ENCODE measurements around the gene HSPA1L.
A peak's percentile ranks its signal among the peaks of the same experiment; 100 is the strongest.
"Not testable (repeated sequence)": the region's sequence is repeated elsewhere in the genome, so short reads cannot be mapped to it uniquely, and the experiment has no call there.

Gene HSPA1L

DNA sequence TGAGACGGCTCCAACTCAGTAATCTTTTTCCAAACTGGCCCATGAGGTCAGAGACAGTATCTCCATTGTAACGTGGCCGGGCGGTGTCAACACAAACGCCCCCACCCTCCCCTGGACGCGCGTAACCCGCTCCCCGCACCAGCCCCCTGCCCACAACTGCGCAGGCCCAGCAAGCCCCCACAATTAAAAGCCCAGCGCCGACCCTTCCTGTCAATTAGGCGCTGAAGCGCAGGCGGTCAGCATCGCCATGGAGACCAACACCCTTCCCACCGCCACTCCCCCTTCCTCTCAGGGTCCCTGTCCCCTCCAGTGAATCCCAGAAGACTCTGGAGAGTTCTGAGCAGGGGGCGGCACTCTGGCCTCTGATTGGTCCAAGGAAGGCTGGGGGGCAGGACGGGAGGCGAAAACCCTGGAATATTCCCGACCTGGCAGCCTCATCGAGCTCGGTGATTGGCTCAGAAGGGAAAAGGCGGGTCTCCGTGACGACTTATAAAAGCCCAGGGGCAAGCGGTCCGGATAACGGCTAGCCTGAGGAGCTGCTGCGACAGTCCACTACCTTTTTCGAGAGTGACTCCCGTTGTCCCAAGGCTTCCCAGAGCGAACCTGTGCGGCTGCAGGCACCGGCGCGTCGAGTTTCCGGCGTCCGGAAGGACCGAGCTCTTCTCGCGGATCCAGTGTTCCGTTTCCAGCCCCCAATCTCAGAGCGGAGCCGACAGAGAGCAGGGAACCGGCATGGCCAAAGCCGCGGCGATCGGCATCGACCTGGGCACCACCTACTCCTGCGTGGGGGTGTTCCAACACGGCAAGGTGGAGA, at the start of gene HSPA1L, which contains the start of gene HSPA1A:
HSPA1L (minus strand) TSS at position 259 of the 814 bp plus-strand sequence. CDS start 3,311 bp downstream, outside the sequence.
HSPA1A (plus strand) TSS at position 519 of the 814 bp plus-strand sequence; CDS start at position 733, 214 bp downstream.
- Histone ChIP-seq H3K4me1 (ENCODE audit: insufficient read depth, insufficient read length) (no peaks in the 10 kb centered on the region), H3K9ac (ENCODE audit: insufficient read length, low read depth) (peak within 1 kb of the TSS; percentile 82), H3K27me3 (ENCODE audit: insufficient read depth, insufficient read length) (no peaks in the 10 kb centered on the region), H3K36me3 (ENCODE audit: insufficient read depth, insufficient read length, low read length) (peaks cover 10% of the 10 kb centered on the region), H3K4me3 (ENCODE audit: insufficient read length, low read depth) (peak within 1 kb of the TSS; percentile 60), H3K9me3 (ENCODE audit: insufficient read depth, low read length) (no peaks in the 10 kb centered on the region; the same call in 1 of the 2 replicates)
- TF ChIP-seq ZNF274 (IDR thresholded peaks at IDR 0.05; ENCODE audit: low read depth, low read length) = no peak
- no peak for TF ChIP-seq YY1 (IDR thresholded peaks at IDR 0.05; ENCODE audit: insufficient read depth, insufficient read length)
- TF ChIP-seq SUZ12 (IDR thresholded peaks at IDR 0.05; ENCODE audit: extremely low read depth, insufficient read depth, insufficient read length) = no peak
- peak; percentile 85 for DNase-seq (ENCODE audit: low read depth, low spot score)

DNA sequence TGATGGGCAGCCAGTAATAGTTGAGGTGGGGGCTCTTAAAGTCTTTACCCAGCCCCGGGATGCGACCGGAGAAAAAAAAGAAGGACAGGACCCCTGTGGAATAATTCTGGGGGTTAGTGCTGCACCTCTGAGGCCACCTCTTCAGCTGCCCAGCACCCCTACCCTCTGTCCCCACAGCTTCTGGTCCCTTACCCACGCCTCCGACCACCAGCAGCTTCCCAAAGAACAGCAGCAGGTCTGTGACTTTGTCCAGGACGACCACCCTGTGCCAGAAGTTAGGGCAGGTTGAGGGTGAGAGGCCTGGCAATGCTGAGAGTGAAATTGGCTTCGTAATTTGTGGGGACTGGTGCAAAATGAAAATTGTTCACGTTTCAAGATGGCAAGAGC, 49.7 kb upstream of the HSPA1L start:
- H3K27me3 ChIP-seq (ENCODE audit: insufficient read depth, insufficient read length) = no peaks in the 10 kb centered on the region
- no peak for TF ChIP-seq ZNF274 (IDR thresholded peaks at IDR 0.05; ENCODE audit: low read depth, low read length)
- no peak for TF ChIP-seq YY1 (IDR thresholded peaks at IDR 0.05; ENCODE audit: insufficient read depth, insufficient read length)
- no peak for TF ChIP-seq SUZ12 (IDR thresholded peaks at IDR 0.05; ENCODE audit: extremely low read depth, insufficient read depth, insufficient read length)
- H3K4me3 ChIP-seq (ENCODE audit: insufficient read length, low read depth) = no peak overlapping the region
- peaks cover 4% of the 10 kb centered on the region for H3K4me1 ChIP-seq (ENCODE audit: insufficient read depth, insufficient read length)
- H3K9me3 ChIP-seq (ENCODE audit: insufficient read depth, low read length) = no peaks in the 10 kb centered on the region
- peak overlapping the region; percentile 16 for H3K9ac ChIP-seq (ENCODE audit: insufficient read length, low read depth)
- H3K36me3 ChIP-seq (ENCODE audit: insufficient read depth, insufficient read length, low read length) = peaks cover 14% of the 10 kb centered on the region
- no peak for DNase-seq (ENCODE audit: low read depth, low spot score)

DNA sequence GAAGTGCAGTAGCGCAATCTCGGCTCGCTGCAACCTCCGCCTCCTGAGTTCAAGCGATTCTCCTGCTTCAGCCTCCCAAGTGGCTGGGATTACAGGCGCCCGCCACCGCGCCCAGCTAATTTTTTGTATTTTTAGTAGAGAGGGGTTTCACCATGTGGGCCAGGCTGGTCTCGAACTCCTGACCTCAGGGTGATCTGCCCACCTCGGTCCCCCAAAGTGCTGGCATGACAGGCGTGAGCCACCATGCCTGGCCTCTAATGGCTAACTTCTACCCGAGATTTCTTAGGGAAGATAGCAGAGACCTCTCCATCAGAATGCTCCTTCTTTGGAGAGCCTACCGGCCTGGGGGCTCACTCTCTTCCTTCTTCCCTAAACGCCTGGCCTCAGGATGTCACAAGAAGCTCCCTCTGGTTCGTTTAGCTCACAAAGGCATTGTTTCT, 49.1 kb upstream of the HSPA1L start:
- peaks cover 20% of the 10 kb centered on the region for H3K36me3 ChIP-seq (ENCODE audit: insufficient read depth, insufficient read length, low read length)
- not testable (repeated sequence) for H3K27me3 ChIP-seq (ENCODE audit: insufficient read depth, insufficient read length); H3K4me1 ChIP-seq (ENCODE audit: insufficient read depth, insufficient read length); DNase-seq (ENCODE audit: low read depth, low spot score); H3K9me3 ChIP-seq (ENCODE audit: insufficient read depth, low read length)
- peak overlapping the region; percentile 16 for H3K9ac ChIP-seq (ENCODE audit: insufficient read length, low read depth)
- peak overlapping the region; percentile 53 for H3K4me3 ChIP-seq (ENCODE audit: insufficient read length, low read depth)

DNA sequence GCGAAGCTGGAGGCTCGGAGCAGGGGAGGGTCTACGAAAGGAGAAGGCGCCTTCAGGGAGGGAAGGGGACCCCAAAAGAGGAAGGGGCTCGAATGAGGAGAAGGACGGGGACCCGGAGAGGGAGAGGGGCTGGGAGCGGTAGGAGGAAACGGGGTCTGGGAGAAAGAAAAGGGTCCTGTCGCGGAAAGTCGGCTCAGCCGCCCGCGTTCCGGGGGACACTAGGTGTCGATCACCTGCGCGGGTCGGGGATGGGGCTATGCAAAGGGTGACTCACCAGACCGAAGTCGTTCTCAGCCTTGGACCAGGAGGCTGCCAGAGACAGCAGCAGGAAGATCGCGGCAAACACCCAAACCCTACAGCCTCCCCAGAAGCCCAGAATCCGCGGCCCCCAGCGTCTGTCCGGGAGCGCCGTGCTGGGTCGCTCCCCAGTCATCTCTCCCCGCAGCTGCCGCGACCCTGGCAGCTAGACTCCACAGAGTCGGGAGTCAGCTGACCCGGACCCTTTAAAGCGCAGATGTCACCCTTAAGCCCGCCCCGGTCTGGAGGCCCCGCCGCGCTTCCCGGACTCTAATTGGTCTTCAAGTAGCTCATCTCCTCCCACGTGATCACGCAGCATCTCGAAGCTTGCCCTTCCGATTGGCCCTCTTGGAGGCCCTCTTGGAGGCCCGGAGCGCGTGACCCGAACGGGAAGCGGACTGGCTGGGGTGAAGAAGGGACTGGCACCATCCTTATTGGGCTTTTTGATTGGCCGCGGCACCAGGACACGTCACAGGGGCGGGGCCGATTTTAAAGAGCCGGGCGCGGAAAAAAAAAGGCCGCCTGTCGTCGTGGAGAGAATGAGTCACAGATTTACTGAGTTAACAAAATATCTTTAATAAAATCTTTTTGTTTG, 47.5 kb upstream of the HSPA1L start, which contains the start of gene NEU1:
NEU1 (minus strand) TSS at position 478 of the 892 bp plus-strand sequence; CDS start at position 433, 45 bp downstream.
- peak within 1 kb of the TSS; percentile 93 for H3K9ac ChIP-seq (ENCODE audit: insufficient read length, low read depth)
- TF ChIP-seq YY1 (IDR thresholded peaks at IDR 0.05; ENCODE audit: insufficient read depth, insufficient read length) (no peak), ZNF274 (IDR thresholded peaks at IDR 0.05; ENCODE audit: low read depth, low read length) (no peak), SUZ12 (IDR thresholded peaks at IDR 0.05; ENCODE audit: extremely low read depth, insufficient read depth, insufficient read length) (no peak)
- no peaks in the 10 kb centered on the region for H3K27me3 ChIP-seq (ENCODE audit: insufficient read depth, insufficient read length)
- peaks cover 28% of the 10 kb centered on the region for H3K36me3 ChIP-seq (ENCODE audit: insufficient read depth, insufficient read length, low read length)
- peaks cover 4% of the 10 kb centered on the region for H3K4me1 ChIP-seq (ENCODE audit: insufficient read depth, insufficient read length)
- H3K4me3 ChIP-seq (ENCODE audit: insufficient read length, low read depth) = peak within 1 kb of the TSS; percentile 84
- DNase-seq (ENCODE audit: low read depth, low spot score) = peak; percentile 99
- H3K9me3 ChIP-seq (ENCODE audit: insufficient read depth, low read length) = no peaks in the 10 kb centered on the region

DNA sequence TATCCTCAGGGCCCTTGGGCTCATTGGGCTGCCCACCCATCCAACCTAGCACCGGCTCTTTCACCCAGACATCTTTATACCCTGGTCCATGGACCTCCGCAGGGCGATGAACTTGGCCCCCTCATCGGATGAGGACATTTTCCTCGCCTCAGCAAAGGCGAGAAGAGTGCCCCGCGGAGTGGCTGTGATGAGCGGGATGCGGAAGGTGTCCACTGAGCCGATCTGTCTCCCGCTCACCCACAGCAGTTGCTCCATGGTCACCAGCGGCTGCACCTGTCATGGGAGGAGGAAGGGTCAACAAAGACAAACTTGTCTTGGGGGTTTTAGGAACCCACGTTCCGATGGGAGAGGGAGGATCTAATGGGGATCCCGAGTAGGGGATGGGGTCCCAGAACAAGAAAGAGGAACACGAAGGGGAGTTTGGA, 46.8 kb upstream of the HSPA1L start:
- TF ChIP-seq SUZ12 (IDR thresholded peaks at IDR 0.05; ENCODE audit: extremely low read depth, insufficient read depth, insufficient read length) (no peak), YY1 (IDR thresholded peaks at IDR 0.05; ENCODE audit: insufficient read depth, insufficient read length) (no peak), ZNF274 (IDR thresholded peaks at IDR 0.05; ENCODE audit: low read depth, low read length) (no peak)
- peak overlapping the region; percentile 93 for H3K9ac ChIP-seq (ENCODE audit: insufficient read length, low read depth)
- no peaks in the 10 kb centered on the region for H3K9me3 ChIP-seq (ENCODE audit: insufficient read depth, low read length)
- peak overlapping the region; percentile 84 for H3K4me3 ChIP-seq (ENCODE audit: insufficient read length, low read depth)
- H3K27me3 ChIP-seq (ENCODE audit: insufficient read depth, insufficient read length) = no peaks in the 10 kb centered on the region
- DNase-seq (ENCODE audit: low read depth, low spot score) = no peak
- peaks cover 4% of the 10 kb centered on the region for H3K4me1 ChIP-seq (ENCODE audit: insufficient read depth, insufficient read length)
- H3K36me3 ChIP-seq (ENCODE audit: insufficient read depth, insufficient read length, low read length) = peaks cover 33% of the 10 kb centered on the region

DNA sequence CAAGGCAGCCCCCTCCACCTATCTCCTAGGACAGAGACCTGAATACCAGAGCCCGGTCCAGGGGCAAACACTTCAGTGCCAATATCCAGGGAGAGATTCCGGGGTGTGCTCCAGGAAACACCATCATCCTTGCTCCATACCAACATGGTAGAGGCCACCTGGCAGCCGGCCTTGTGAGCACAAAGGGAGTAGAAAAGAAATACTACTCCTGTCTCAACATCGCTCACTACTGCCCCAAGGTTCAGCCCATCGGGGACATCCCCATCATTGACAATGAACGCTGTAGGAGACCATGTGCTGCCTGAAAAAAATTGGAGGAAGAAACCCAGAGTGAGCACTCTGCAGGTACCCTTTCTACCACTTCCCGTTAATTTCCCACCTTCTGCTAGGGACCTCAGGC, 46.1 kb upstream of the HSPA1L start:
- H3K27me3 ChIP-seq (ENCODE audit: insufficient read depth, insufficient read length) = no peaks in the 10 kb centered on the region
- no peaks in the 10 kb centered on the region for H3K9me3 ChIP-seq (ENCODE audit: insufficient read depth, low read length)
- no peak overlapping the region for H3K9ac ChIP-seq (ENCODE audit: insufficient read length, low read depth)
- H3K36me3 ChIP-seq (ENCODE audit: insufficient read depth, insufficient read length, low read length) = peaks cover 33% of the 10 kb centered on the region
- peaks cover 4% of the 10 kb centered on the region for H3K4me1 ChIP-seq (ENCODE audit: insufficient read depth, insufficient read length)
- H3K4me3 ChIP-seq (ENCODE audit: insufficient read length, low read depth) = no peak overlapping the region
- no peak for DNase-seq (ENCODE audit: low read depth, low spot score)
- no peak for TF ChIP-seq ZNF274 (IDR thresholded peaks at IDR 0.05; ENCODE audit: low read depth, low read length)
- TF ChIP-seq SUZ12 (IDR thresholded peaks at IDR 0.05; ENCODE audit: extremely low read depth, insufficient read depth, insufficient read length) = no peak
- no peak for TF ChIP-seq YY1 (IDR thresholded peaks at IDR 0.05; ENCODE audit: insufficient read depth, insufficient read length)

Measured in NT2/D1 (cell line).